AG09319 (cell line): ENCODE data around the gene TAS2R60.

Experiments used
- DNase-seq: peaks from one replicate; pipeline ENCODE4 v3.0.0-alpha.2; 2010; ENCODE audit warnings: low read depth; ENCODE audit errors: extremely low read depth
- TF ChIP-seq, protein P1 (sequence below): IDR thresholded peaks from 2 replicates; pipeline ENCODE4 v1.5.1; 2011; ENCODE audit warnings: low read depth, mild to moderate bottlenecking, inconsistent platforms, low read length, moderate library complexity

TAS2R60 gene

DNA sequence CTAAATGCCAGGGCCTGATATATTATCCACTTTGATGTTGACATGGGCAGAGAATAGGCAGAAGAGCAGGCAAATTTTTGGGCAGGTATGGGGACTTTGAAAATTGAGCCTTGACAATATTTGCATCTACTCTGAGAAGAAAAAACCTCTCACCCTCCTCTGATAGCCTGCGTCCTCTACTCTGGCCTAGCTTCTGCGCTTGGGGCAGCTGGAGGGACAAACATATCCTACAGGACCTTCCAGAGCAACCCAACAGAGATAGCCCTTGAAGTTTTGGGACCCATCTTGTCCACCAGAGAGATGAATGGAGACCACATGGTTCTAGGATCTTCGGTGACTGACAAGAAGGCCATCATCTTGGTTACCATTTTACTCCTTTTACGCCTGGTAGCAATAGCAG is at the start of gene TAS2R60:
TAS2R60 (plus strand) TSS at position 301 of the 400 bp plus-strand sequence; CDS start at position 301, 0 bp downstream.
- TF ChIP-seq, protein P1, sequence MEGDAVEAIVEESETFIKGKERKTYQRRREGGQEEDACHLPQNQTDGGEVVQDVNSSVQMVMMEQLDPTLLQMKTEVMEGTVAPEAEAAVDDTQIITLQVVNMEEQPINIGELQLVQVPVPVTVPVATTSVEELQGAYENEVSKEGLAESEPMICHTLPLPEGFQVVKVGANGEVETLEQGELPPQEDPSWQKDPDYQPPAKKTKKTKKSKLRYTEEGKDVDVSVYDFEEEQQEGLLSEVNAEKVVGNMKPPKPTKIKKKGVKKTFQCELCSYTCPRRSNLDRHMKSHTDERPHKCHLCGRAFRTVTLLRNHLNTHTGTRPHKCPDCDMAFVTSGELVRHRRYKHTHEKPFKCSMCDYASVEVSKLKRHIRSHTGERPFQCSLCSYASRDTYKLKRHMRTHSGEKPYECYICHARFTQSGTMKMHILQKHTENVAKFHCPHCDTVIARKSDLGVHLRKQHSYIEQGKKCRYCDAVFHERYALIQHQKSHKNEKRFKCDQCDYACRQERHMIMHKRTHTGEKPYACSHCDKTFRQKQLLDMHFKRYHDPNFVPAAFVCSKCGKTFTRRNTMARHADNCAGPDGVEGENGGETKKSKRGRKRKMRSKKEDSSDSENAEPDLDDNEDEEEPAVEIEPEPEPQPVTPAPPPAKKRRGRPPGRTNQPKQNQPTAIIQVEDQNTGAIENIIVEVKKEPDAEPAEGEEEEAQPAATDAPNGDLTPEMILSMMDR: no peak
- no peak for DNase-seq

DNA sequence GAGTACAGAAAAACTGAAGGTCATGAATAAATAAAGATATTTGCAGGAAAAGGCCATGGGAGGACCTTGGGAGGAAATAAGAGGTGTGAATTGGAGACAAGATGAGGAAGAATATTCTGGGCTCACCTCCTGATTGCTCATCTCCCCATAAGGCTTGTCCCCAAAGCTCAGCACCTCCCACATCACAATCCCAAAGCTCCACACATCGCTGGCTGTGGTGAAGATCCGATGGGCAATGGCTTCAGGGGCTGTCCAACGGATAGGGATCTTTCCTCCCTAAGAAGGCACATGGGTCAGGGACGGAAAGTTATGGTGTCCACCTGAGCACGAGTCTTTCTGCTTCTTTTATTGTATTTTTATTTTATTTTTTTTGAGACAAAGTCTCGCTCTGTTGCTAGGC is 49.2 kb upstream of the TAS2R60 start:
- no peak for DNase-seq
- TF ChIP-seq, protein P1: no peak

DNA sequence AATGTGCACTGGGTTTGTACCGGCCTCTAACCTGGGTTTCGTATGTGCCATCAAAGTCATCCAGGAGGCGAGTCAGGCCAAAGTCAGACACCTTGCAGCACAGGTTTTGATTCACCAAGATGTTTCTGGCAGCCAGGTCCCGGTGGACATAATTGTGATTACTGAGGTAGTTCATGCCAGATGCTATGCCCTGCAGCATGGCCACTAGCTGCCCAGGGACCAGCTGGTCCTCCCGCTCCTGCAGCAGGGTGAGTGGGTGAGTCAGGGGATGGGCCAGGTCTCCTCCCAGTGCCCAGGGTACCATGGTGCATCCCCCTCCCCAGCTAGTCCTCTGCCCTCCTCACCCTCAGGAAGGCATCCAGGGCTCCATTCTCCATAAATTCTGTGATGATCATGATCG is 48.5 kb upstream of the TAS2R60 start:
- DNase-seq: no peak
- TF ChIP-seq, protein P1: no peak

GRCh38 chr7:143395187-143396149 is 47.8 kb upstream of the TAS2R60 start:
- TF ChIP-seq, protein P1: peak; percentile 3
- DNase-seq: no peak

- TF ChIP-seq, protein P1: no peak
- no peak for DNase-seq
Observed at GRCh38 chr7:143396182-143396581, 47.1 kb upstream of the TAS2R60 start.

- TF ChIP-seq, protein P1: no peak
- no peak for DNase-seq
Observed at GRCh38 chr7:143396625-143397556, 46.4 kb upstream of the TAS2R60 start.
